ENCODE data around the gene NXPH1.

The NXPH1 gene

GRCh38 chr7:8742837-8743236 lies 309.4 kb downstream of the NXPH1 start:
- no peak for DNase-seq

- no peak for DNase-seq
Measured at GRCh38 chr7:8747338-8747737, 313.9 kb downstream of the NXPH1 start.

- no peak for DNase-seq
Measured at GRCh38 chr7:8751557-8752231, 318.3 kb downstream of the NXPH1 start.

DNA sequence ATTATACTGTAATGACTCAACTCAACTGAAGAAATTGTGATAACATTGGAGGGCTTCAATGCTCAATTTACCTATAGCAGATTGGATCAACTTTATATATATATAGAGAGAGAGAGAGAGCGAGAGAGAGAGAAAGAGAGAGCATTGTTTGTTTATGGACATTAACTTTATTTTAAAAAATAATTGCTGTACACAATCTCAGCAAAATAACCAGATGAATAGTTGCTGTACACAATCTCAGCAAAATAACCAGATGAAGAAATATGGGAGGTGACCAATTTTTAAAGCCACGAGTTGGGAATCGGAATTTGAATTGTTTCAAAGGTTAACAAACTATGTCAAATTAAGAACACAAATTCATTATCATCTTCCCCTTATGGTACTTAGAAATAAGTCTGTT lies 319.9 kb downstream of the NXPH1 start:
- no peak for DNase-seq

- DNase-seq: no peak
Measured at GRCh38 chr7:8761731-8762130, 328.3 kb downstream of the NXPH1 start.

GRCh38 chr7:8762803-8763202 lies 329.4 kb downstream of the NXPH1 start:
- no peak for DNase-seq

DNA sequence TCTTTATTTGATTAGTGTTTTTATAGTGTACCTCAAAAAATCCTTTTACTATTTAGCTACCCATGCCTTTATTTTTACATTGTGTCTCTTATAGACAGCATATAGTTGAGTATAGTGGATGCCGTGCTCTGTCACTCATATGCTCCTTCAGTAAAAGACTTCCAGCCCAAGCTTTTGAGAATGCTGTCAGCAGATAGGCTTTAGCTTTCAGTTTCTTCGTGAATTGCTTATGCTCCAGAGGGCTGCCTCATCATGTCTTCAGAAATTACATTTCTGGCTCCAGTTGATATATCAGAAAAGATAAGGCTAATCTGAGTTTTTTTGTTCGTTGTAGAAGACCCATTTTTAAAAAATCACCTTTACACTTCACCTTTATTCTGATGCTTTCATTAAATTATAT lies 332.0 kb downstream of the NXPH1 start:
- DNase-seq: no peak

DNA sequence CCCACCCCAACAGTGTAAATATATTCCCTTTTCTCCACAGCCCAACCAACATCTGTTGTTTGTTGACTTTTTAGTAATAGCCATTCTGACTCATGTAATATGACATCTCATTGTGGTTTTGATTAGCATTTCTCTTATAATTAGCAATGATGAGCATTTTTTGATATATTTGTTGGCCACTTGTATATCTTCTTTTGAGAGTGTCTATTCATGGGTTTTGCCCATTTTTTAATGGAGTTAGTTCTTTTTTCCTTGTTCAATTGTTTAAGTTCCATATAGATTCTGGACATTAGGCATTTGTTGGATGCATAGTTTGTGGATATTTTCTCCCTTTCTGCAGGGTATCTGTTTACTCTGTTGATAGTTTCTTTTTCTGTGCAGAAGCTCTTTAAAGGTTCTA lies 340.1 kb downstream of the NXPH1 start:
- DNase-seq: no peak

GRCh38 chr7:8778459-8778858 lies 345.1 kb downstream of the NXPH1 start:
- no peak for DNase-seq

GRCh38 chr7:8781166-8781565 lies 347.8 kb downstream of the NXPH1 start:
- DNase-seq: no peak

GRCh38 chr7:8783229-8783628 lies 349.8 kb downstream of the NXPH1 start:
- no peak for DNase-seq

- no peak for DNase-seq
Measured at GRCh38 chr7:8785081-8785480, 351.7 kb downstream of the NXPH1 start.

GRCh38 chr7:8800986-8801385 lies 367.6 kb downstream of the NXPH1 start:
- DNase-seq: no peak
